GM18498 (cell line): Measurements from ENCODE around the gene EIF1AD.
A peak's percentile ranks its signal among the peaks of the same experiment; 100 is the strongest.
"Not testable (repeated sequence)": the region's sequence is repeated elsewhere in the genome, so short reads cannot be mapped to it uniquely, and the experiment has no call there.

Experiments used
- ATAC-seq: cut with Tn5 transposase; IDR thresholded peaks from one replicate; pipeline ENCODE4 v1.9.1; 2021; ENCODE audit warnings: mild to moderate bottlenecking, moderate library complexity; ENCODE audit not compliant: unreplicated experiment

The EIF1AD gene

DNA sequence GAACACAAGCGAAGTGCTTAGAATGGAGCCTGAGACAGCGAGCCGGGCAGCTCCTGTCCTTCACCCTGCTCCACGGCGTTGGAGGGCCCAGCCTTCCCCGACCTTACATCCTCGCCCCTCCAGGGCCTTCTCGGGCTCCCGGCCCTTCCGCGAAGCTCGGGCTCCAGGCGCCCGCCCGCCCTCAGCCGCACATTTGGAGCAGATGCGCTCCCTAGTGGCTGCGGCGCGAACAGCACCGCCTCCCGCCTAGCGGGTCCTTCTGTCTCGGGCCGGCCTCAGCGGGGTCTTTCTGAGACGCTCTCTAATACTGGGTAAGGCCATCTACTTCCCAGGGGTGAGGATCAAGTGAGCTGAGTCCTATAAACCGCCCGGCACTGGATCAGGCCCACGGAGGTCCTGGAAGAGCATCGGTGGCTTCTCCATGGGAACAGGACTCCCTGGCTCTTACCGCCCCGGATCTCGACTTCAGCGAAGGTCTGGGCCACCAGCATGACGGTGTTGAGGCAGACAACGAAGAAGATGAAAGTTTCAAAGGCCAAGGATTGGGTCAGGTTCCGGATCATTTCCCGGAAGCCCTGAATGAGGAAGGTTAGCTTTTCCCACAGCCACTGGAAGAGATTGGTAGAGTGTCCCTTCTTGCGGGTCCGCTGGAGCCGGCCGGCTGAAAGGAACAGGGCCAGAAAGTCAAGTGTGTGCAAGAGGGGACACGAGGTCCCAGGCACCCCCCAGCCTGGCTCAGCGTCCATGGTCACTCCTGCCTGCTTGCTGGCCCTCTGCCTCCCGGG lies 20.6 kb upstream of the EIF1AD start:
- peak; percentile 62 for ATAC-seq

- ATAC-seq = no peak
These were observed 18.8 kb upstream of the EIF1AD start for GRCh38 chr11:66020618-66021357.

GRCh38 chr11:66020212-66020611 lies 18.3 kb upstream of the EIF1AD start:
- no peak for ATAC-seq

- no peak for ATAC-seq
These were observed 15.4 kb upstream of the EIF1AD start for GRCh38 chr11:66017321-66017720.

GRCh38 chr11:66016793-66017177 lies 14.8 kb upstream of the EIF1AD start:
- ATAC-seq = no peak

DNA sequence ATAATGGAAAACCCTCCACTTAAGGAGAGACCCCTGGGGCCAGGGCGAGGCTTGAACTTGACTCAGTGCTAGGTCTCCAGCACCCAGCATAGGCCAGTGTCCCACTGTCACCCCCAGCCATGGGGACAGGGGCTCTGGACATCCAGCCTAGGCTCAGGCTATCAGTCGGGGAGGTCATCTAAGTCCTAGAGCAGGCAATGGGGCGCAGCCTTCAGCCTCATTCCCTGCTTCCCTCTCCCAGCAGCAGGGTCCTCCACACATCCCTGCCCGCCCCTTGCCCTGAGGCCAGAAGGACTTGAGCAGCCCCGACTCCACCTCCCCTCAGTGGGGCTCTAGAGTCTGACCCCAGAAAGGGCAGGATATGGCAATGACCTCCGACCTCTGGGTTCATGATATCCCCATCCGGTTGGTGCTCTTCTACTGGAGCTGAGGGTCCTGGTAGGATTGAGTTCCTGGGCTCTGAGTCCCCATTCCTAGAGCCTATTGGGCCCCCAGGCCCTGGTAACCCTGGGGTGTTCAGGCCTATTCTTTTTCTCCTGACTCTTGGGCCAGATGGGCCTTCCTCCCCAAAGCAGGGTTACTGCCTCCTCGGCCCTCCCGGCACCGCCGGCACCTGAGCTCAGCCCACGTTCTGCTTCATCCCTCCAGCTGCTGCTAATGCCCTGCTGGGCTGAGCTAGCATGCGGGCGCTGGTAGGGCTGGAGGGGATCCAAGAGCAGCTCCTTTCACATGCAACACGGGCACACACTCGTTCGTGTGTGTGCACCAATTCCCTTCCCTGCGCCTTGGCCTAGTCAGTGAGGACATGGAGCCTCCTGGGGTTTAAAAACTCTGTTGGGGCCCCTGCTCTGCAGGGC lies 14.2 kb upstream of the EIF1AD start:
- ATAC-seq = no peak

- no peak for ATAC-seq
These were observed 13.5 kb upstream of the EIF1AD start for GRCh38 chr11:66015454-66015881.

DNA sequence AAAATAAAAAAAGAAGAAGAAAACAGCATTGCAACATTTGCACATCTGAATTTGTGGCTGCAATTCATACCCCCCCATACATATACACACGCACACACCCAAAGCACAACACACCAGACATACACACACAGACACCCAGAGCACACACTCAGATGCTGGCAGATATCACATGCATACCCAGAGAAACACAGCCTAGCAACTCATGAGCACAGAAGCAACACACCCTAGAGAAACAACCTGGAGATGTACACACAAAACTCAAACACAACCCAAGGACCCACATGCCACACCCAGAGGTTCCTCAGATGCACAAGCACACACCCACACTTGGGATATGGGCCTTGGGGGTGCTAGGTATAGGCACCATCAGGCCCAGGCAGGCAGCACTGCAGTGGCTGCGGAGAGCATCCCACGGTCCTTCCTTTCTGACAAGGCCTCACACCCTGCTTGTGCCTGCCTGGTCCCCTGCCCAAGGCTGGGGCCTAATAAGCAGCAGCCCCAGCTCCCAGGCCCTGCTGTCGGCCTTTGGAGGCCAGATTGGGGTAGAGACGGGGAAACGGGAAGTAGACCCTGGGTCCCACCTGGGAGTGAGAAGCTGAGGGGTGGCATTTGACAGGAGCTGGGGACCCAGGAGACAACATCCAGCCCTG lies 13.0 kb upstream of the EIF1AD start:
- ATAC-seq = no peak

DNA sequence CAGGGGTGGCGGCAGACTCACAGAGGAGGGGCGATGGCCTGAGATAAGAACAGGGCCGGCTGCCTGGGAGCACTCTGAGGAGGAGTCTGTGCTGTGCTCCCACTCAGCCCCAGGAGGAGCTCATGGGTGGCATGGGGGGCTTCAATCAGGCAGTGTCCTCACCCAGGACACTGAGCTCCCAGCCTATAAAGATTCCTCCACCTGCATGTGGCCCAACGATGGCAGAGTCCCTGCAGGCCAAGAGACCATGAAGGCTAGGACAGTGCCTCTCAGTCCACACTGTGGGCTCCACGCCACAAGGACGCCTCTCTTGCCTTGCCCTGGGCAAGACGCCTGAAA lies 11.8 kb upstream of the EIF1AD start:
- no peak for ATAC-seq

DNA sequence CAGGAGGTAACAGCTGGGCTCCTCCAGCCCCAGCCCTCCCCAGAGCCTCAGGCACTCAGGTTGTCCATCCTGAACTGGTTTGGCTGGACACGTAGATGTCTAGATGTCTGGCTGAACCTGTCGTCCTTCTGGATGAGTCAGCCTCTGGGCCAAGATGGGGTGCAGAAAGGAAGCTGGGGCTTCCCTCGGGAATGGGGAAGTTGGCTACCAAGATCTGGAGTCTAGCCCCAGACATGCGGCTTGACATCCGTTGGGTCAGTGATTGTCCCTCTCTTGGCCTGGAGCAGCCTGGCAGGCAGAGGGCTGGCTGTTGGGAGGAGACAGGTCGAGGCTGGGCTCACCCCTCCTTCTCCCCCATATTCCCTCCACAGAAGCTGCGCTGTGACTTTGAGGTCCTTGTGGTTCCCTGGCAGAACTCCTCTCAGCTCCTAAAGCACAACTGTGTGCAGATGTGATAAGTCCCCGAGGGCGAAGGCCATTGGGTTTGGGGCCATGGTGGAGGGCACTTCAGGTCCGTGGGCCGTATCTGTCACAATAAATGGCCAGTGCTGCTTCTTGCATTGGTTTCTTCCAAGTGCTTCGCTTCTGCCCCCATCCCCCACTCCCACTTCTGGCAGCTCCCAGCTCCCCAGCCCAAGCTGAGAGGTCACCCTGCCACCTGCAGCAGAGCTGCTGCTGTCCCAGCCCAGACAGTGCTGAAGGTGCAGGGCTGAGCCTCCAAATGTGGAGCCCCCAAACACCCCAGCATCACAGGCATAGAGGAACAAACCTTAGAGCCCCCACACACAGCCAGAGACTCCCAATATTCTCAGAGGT lies 11.2 kb upstream of the EIF1AD start:
- no peak for ATAC-seq

GRCh38 chr11:66012371-66012945 lies 10.5 kb upstream of the EIF1AD start:
- no peak for ATAC-seq

GRCh38 chr11:66011785-66012303 lies 9.9 kb upstream of the EIF1AD start, which contains the start of gene CST6:
Gene CST6 (plus strand): TSS chr11:66012008. CDS start chr11:66012045, 37 bp downstream.
- no peak for ATAC-seq

GRCh38 chr11:66011239-66011784 lies 9.4 kb upstream of the EIF1AD start:
- ATAC-seq = no peak

DNA sequence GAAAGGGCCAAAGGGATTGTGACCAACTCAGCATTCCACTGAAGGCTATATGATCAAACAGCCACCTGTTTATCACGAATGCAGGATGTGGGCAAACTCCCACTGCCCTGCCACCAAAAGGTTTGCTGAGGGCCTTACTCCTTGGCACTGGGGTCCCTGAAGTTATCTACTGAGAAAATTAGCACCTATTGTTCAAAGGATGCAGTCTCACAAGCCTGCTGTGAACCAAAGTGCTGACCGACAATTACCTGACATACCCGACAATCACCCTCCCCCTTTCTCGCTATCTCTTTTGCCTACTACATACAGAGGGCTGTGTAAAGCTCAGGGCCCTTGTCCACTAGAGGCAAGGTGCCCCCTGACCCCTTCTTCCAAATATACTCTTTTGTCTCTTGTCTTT lies 8.1 kb upstream of the EIF1AD start:
- ATAC-seq = not testable (repeated sequence)

- no peak for ATAC-seq
These were observed 6.6 kb upstream of the EIF1AD start for GRCh38 chr11:66008468-66009101.

DNA sequence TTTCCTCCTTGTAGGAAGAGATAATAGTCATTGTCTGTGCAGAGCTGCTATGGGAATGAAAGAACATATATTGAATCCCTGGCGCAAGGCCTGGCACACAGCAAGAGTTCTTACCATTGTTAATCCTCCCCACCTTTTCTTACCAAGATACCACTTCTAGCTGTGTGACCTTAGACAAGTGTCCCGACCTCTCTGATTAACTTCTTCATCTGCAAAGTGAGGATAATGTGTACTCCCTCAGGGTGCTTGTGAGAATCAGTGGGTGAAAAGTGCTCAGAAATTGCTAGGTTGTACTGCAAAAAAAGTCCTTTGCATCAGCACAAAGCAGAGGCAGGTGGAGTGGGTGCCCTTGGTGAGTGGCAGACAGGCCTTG lies 6.1 kb upstream of the EIF1AD start:
- no peak for ATAC-seq

- ATAC-seq = no peak
These were observed 5.3 kb upstream of the EIF1AD start for GRCh38 chr11:66007201-66007634.

- ATAC-seq = no peak
These were observed 4.9 kb upstream of the EIF1AD start for GRCh38 chr11:66006891-66007176.
